Breast epithelium (tissue), 4 donors: ENCODE measurements around the gene SMURF1. TPM values are rescaled to one million over a fixed set of nuclear protein-coding genes. Genes with fewer than 3 reads are reported as not detected.

Experiments
- DNase-seq, 2 donors: peaks; one replicate each; pipeline ENCODE4 v3.0.0-alpha.2; 2019; ENCODE audit warnings: low spot score in 2 of 2
- H3K27ac ChIP-seq, 2 donors: fragments of 200-600 bp; sonication (generic) in 1 of 2; one replicate each; pipeline ENCODE4 v1.5.1; 2016 to 2019; ENCODE audit warnings: mild to moderate bottlenecking in 1 of 2
- H3K27me3 ChIP-seq, 2 donors: fragments of 200-600 bp; sonication (generic) in 1 of 2; one replicate each; pipeline versions ENCODE4 v1.5.1 to v1.6.0; 2017 to 2019; ENCODE audit warnings: control low read depth in 1 of 2, mild to moderate bottlenecking in 1 of 2
- H3K36me3 ChIP-seq: fragments of 200-600 bp; one replicate; pipeline ENCODE4 v1.5.1; 2019
- H3K4me1 ChIP-seq, 2 donors: fragments of 200-600 bp; sonication (generic); one replicate each; pipeline ENCODE4 v1.5.1; 2016 to 2019; ENCODE audit warnings: control low read depth in 1 of 2
- H3K4me3 ChIP-seq, 3 donors: fragments of 200-600 bp; sonication (generic); 1 replicate in 2 of 3; 2 replicates in 1 of 3; pipeline ENCODE4 v1.5.1; 2016 to 2019; ENCODE audit warnings: mild to moderate bottlenecking in 3 of 3, moderate library complexity in 2 of 3
- H3K9me3 ChIP-seq, 2 donors: fragments of 200-600 bp; sonication (generic) in 1 of 2; one replicate each; pipeline ENCODE4 v1.5.1; 2016 to 2019; ENCODE audit warnings: control low read depth in 1 of 2
- CTCF ChIP-seq, 3 donors: fragments of 450-650 bp; IDR thresholded peaks; one replicate each; pipeline ENCODE4 v1.5.1; 2016 to 2017; ENCODE audit warnings: antibody characterized with exemption in 3 of 3, mild to moderate bottlenecking in 3 of 3, moderate library complexity in 3 of 3
- POLR2A ChIP-seq: fragments of 450-650 bp; IDR thresholded peaks from one replicate; pipeline ENCODE4 v1.6.1; 2016; ENCODE audit warnings: antibody characterized with exemption, mild to moderate bottlenecking, moderate library complexity
- POLR2AphosphoS5 ChIP-seq, 3 donors: sonication (generic); formaldehyde crosslinking; IDR thresholded peaks; one replicate each; pipeline ENCODE4 v1.6.1; 2017; ENCODE audit warnings: antibody characterized with exemption in 3 of 3
- intact Hi-C: fragments of 100-400 bp; cut with DNase I; formaldehyde crosslinking; loops from one replicate; pipeline ENCODE4 v1.15.1; 2023; ENCODE audit warnings: low total_unique reads
- total RNA-seq, 3 donors: library from RNA; depleted of rRNA; stranded (reverse); fragments of >200 nt; gene quantifications; one replicate each; pipeline ENCODE4 v1.1.0, GENCODE V29; 2016

The SMURF1 gene
- total RNA-seq, 3 donors from 2014 or later = 20.2 to 28.7 (median 25.9) TPM

GRCh38 chr7:99078416-99078815, 65.5 kb downstream of the SMURF1 start:
- H3K4me3 ChIP-seq = no peak overlapping the region
- no peaks in the 10 kb centered on the region for H3K4me1 ChIP-seq
- TF ChIP-seq CTCF (IDR thresholded peaks at IDR 0.05) (no peak), POLR2A (no peak), POLR2AphosphoS5 (IDR thresholded peaks at IDR 0.05) (no peak)
- H3K27me3 ChIP-seq = no peaks in the 10 kb centered on the region
- no peaks in the 10 kb centered on the region for H3K36me3 ChIP-seq
- H3K27ac ChIP-seq = no peak overlapping the region
- H3K9me3 ChIP-seq = no peaks in the 10 kb centered on the region
- intact Hi-C loops = no loop called here
- no peak for DNase-seq

GRCh38 chr7:99076615-99077014, 67.3 kb downstream of the SMURF1 start:
- Histone ChIP-seq H3K9me3 (no peaks in the 10 kb centered on the region), H3K4me3 (no peak overlapping the region), H3K27me3 (no peaks in the 10 kb centered on the region), H3K36me3 (no peaks in the 10 kb centered on the region), H3K27ac (no peak overlapping the region), H3K4me1 (no peaks in the 10 kb centered on the region)
- TF ChIP-seq CTCF (IDR thresholded peaks at IDR 0.05) (no peak), POLR2A (no peak), POLR2AphosphoS5 (IDR thresholded peaks at IDR 0.05) (no peak)
- intact Hi-C loops = no loop called here
- no peak for DNase-seq

- TF ChIP-seq POLR2A = no peak
- TF ChIP-seq CTCF (IDR thresholded peaks at IDR 0.05) = no peak
- no peak for TF ChIP-seq POLR2AphosphoS5 (IDR thresholded peaks at IDR 0.05)
- Histone ChIP-seq H3K4me3 (no peak overlapping the region), H3K4me1 (no peaks in the 10 kb centered on the region), H3K9me3 (no peaks in the 10 kb centered on the region), H3K27me3 (no peaks in the 10 kb centered on the region), H3K36me3 (no peaks in the 10 kb centered on the region), H3K27ac (no peak overlapping the region)
- intact Hi-C loops = no loop called here
- no peak for DNase-seq
Observed at GRCh38 chr7:99073839-99074446, 70.0 kb downstream of the SMURF1 start.

GRCh38 chr7:99072126-99072525, 71.8 kb downstream of the SMURF1 start:
- DNase-seq = no peak
- Histone ChIP-seq H3K4me1 (no peaks in the 10 kb centered on the region), H3K4me3 (no peak overlapping the region), H3K9me3 (no peaks in the 10 kb centered on the region), H3K27me3 (no peaks in the 10 kb centered on the region), H3K27ac (no peak overlapping the region), H3K36me3 (no peaks in the 10 kb centered on the region)
- intact Hi-C loops = no loop called here
- TF ChIP-seq CTCF (IDR thresholded peaks at IDR 0.05) = no peak
- no peak for TF ChIP-seq POLR2A
- no peak for TF ChIP-seq POLR2AphosphoS5 (IDR thresholded peaks at IDR 0.05)

- DNase-seq = no peak
- TF ChIP-seq CTCF (IDR thresholded peaks at IDR 0.05) = no peak
- no peaks in the 10 kb centered on the region for H3K36me3 ChIP-seq
- H3K27ac ChIP-seq = no peak overlapping the region
- H3K9me3 ChIP-seq = no peaks in the 10 kb centered on the region
- no peak overlapping the region for H3K4me3 ChIP-seq
- H3K4me1 ChIP-seq = no peaks in the 10 kb centered on the region
- intact Hi-C loops = no loop called here
- H3K27me3 ChIP-seq = no peaks in the 10 kb centered on the region
Observed at GRCh38 chr7:99070361-99070760, 73.5 kb downstream of the SMURF1 start.
